ENCODE measurements around the gene INSL3.
A peak's percentile ranks its signal among the peaks of the same experiment; 100 is the strongest.

INSL3 gene

DNA sequence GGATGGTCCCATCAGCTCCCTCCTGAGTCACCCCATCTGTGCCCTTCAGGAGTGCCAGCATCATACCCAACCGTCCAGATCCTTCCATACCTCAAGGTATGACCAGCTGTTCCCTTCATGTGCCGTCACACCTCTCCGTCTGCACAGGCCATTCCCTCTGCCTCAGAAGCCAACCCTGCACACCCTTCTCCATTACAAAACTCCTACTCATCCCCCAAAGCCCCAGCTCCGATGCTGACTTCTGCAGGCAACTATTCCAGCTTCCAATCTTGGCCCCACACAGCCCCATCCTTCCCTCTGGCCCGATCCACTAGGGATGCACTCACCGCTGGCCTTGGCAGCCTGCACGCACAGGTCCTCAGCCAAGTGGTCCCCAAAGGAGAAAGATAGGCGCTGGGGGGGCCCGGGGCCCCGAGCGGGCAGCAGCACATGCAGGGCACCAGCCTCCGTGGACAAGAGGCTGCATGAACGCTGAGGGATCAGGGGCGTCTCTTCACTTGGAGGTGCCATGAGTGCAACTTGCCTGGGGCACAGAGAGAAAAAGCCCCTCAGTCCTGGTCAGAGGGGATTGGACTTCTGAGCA is 22.7 kb upstream of the INSL3 start:
- no peak for DNase-seq

DNA sequence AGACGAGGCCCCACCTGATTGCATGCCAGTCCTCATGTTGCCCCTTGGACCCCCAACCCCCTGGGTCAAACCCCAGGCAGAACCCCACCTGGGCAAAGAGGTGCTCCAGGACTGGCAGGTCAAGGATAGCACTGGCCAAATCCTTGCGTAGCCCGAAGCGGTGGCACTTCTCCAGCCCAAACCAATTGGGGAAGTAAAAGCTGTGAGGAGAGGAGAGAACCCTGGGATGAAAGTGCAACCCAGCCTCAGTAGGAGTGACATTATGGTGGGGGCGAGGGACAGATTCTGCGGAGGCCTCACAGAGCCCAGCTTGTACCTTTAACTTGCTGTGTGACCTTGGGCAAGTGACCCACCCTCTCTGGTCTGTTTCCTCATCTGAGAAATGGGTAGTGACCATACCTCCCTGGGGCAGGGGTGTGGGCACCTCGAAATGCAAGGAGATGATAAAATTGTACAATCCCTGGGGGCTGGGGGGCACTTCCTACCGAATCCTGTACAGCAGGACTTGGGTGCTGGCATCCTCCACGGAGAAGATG is 22.0 kb upstream of the INSL3 start:
- no peak for DNase-seq

DNA sequence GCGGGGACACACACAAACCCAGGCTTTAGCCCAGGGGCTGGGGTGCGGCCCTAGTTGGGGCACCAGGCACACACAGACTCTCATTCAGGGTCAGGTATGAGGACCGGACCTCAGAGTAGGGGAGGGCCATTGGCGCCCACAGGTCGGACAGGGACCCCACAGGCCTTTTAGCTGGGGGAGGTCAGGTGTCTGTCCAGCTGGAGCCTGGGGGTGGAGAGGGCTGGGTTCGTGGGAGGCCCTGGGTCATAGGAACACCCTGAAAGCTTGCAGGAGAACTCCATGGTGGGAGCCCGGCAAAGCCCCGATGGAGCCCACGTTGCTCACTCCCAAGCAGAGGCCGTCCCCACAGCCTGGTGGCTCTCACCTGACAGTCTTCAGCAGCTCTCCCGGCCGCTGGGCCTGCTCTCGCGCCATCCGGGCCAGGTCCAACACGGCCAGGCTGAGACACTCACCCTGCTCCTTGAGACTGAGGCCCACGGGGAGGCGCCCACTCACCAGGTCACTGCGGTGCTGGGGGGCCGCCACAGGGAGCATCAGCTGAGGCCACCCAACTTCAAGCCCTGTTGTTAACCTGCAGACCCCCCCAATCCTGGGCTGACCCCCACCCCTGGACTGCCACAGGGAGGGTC is 21.5 kb upstream of the INSL3 start:
- DNase-seq = no peak

- peak; percentile 76 for DNase-seq
Observed at GRCh38 chr19:17841810-17842662, 20.7 kb upstream of the INSL3 start.

- DNase-seq = no peak
Observed at GRCh38 chr19:17841371-17841809, 20.1 kb upstream of the INSL3 start.

- DNase-seq = no peak
Observed at GRCh38 chr19:17840019-17840418, 18.7 kb upstream of the INSL3 start.

GRCh38 chr19:17837972-17838371 is 16.7 kb upstream of the INSL3 start:
- DNase-seq = no peak

DNA sequence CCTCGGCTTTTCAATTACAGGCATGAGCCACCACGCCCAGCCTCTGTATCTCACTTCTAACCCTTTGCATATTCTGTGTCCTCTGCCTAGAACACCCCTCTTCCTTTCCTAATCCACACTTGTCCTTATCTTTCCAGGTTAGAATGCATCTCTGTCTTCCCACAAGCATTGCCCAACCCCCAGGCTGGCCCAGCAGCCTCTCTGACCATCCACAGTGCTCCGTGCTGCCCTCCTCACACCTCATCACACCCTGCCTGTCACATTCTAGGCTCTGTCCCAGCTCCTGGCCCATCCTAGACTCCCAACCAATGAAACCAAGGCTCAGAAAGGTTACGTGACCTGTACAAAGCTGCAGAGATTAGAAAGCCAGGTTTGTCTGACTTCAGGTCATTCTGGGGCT is 15.2 kb upstream of the INSL3 start:
- no peak for DNase-seq

- DNase-seq = no peak
Observed at GRCh38 chr19:17835182-17836006, 14.1 kb upstream of the INSL3 start.

DNA sequence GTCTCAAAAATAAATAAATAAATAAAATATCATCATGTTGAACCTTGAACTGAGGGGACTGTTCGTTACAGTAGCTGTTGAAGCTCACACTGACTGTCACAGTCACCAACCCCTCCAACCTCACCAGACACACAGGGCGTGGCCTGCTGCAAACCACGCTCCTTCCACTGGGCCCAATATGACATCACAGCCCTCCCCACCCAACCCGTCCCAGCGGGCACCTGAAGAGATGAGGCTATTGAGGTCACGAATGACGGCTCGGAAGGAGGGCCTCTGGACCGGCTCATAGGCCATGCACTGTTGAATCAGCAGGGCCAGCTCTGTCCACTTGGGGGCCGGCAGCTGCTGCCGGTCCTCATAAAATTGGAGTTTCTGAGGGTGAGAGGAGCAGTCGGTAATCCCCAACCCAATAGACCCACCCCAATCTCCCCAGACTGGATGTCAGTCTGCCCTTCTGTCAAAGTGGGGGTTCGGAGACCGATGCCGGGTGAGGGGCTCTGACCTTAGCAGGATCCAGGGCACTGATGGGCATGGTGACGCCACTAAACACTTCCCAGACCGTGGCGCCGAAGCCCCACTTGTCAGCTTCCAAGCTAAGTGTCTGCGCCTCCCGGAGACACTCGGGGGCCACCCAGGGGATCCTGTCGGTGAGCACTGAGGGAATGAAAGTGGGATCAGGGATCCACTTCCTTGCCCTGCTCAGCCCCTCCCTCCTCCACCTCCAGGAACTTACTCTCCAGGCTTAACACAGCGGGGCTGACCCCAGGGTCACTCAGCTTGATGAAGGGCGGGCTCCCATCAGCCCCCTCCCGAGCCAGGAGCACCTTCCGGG is 13.2 kb upstream of the INSL3 start:
- peak; percentile 43 for DNase-seq

- no peak for DNase-seq
Observed at GRCh38 chr19:17832443-17833208, 11.3 kb upstream of the INSL3 start.

DNA sequence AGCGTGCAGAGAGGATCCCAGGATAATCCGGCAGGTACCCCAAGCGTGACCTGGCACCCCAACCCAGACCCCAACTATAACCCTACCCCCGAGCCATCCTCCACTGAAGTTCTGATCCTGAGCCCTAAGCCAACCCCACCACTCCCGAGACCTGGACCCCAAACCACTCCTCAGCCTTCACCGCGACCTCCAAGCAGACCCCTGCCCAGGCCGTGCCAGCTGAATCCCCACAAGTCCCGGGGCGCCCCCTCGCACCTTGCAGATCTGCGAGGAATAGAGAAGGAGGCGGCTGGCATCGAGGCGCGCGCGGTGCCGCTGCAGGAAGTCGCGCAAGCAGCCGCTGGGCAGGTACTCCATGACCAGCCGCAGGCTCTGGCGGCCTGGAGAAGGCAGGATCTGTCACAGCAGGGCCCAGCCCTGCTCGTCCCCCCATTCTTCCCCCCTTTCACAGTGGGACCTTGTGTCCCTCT is 10.1 kb upstream of the INSL3 start:
- DNase-seq = no peak

GRCh38 chr19:17830567-17831418 is 9.5 kb upstream of the INSL3 start:
- peak; percentile 73 for DNase-seq

DNA sequence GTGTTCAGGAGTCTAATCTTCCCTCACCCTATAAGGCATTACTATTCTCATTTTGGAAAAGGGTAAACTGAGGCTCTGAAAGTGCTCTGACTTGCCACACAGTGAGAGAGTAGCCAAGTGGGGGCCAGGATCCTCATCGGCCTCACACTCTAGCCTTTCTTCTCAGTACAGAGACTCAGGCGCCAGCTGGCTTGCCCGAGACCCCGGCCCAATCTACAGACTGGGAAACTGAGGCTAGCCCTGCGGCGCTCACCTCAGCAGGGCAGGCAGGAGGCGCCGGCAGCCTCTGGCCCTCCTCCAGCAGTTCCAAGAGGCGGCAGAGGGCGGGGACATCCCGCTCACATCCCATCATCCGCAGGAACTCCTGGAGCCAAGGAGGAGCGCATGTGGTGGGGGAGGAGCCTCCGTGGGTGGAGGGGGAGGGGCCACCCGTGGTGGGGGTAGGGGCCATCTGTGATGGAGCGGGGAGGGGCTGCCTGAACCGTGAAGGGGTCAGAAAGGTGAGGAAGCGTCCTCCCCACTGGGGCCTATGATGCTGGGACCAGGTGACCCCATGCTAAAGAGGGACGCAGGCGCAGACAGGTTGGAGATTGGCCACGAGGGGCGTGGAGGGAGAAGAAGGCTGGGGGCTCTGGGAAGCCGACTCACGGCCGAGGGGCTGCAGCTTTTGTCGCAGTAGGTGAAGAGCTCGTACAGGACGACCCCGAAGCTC is 8.7 kb upstream of the INSL3 start:
- no peak for DNase-seq

- DNase-seq = no peak
Observed at GRCh38 chr19:17826508-17827056, 5.3 kb upstream of the INSL3 start.

DNA sequence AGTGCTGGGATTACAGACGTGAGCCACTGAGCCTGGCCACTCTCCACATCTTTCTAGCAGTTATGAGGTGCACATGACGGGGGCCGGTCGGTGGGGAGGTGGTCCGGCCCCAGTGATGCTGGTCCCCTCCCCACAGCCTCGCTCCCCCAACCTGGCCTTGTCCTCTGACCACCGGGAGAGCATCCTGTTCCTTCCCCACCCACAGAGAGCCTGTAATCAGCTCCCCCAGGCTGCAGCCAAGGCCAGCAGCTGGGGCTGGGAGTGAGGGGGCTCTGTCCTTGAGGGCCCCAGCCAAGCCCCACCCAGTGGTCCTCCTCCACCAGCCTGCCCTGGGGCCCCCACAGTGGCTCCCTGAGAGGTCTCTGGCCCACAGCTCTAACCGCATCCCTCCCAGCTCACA is 3.0 kb upstream of the INSL3 start:
- no peak for DNase-seq

- no peak for DNase-seq
Observed at GRCh38 chr19:17817668-17818363, 3.5 kb downstream of the INSL3 start.

- DNase-seq = no peak
Observed at GRCh38 chr19:17812099-17812498, 9.2 kb downstream of the INSL3 start.

Measured in hematopoietic multipotent progenitor cell treated with erythropoietin and hydrocortisone succinate and interleukin-3 and kit ligand, for 4 days (in vitro differentiated cells).